ENCODE results near the gene MTM1.

Gene MTM1

GRCh38 chrX:150643271-150643670 is 74.8 kb downstream of the MTM1 start:
- ATAC-seq: peak; percentile 56; the same call in 2 of the 3 replicates

GRCh38 chrX:150643958-150644357 is 75.5 kb downstream of the MTM1 start:
- TF ChIP-seq PPARA (CRISPR knock-in tag; IDR thresholded peaks at IDR 0.05; ENCODE audit: borderline replicate concordance): no peak
- no peak for TF ChIP-seq CSRNP3 (CRISPR knock-in tag; IDR thresholded peaks at IDR 0.05)
- ATAC-seq: no peak

More at GRCh38 chrX:150643271-150643670, 74.8 kb downstream of the MTM1 start:
- no peak for TF ChIP-seq ISL1 (CRISPR knock-in tag; IDR thresholded peaks at IDR 0.05)
- no peak for TF ChIP-seq POU6F1 (CRISPR knock-in tag; IDR thresholded peaks at IDR 0.05; ENCODE audit: borderline replicate concordance, low read depth)

GRCh38 chrX:150644422-150644821 is 76.0 kb downstream of the MTM1 start:
- no peak for TF ChIP-seq ZFP3 (CRISPR knock-in tag; IDR thresholded peaks at IDR 0.05)
- TF ChIP-seq ESRRG (CRISPR knock-in tag; IDR thresholded peaks at IDR 0.05): no peak
- no peak for TF ChIP-seq ARNTL (CRISPR knock-in tag; IDR thresholded peaks at IDR 0.05; ENCODE audit: borderline replicate concordance, low read depth)
- TF ChIP-seq TCF4 (CRISPR knock-in tag; IDR thresholded peaks at IDR 0.05; ENCODE audit: borderline replicate concordance): no peak
- TF ChIP-seq ZC3H10 (CRISPR knock-in tag; IDR thresholded peaks at IDR 0.05): no peak
- TF ChIP-seq POU6F1 (CRISPR knock-in tag; IDR thresholded peaks at IDR 0.05; ENCODE audit: borderline replicate concordance, low read depth): no peak
- TF ChIP-seq SNAI2 (CRISPR knock-in tag; IDR thresholded peaks at IDR 0.05): no peak
- TF ChIP-seq PATZ1 (CRISPR knock-in tag; IDR thresholded peaks at IDR 0.05; ENCODE audit: borderline replicate concordance): no peak
- no peak for TF ChIP-seq ZFP30 (CRISPR knock-in tag; IDR thresholded peaks at IDR 0.05)
- no peak for TF ChIP-seq OSR1 (CRISPR knock-in tag; IDR thresholded peaks at IDR 0.05)
- TF ChIP-seq CREB5 (CRISPR knock-in tag; IDR thresholded peaks at IDR 0.05; ENCODE audit: low read depth): no peak
- no peak for ATAC-seq

- ATAC-seq: no peak
- TF ChIP-seq TOX (CRISPR knock-in tag; IDR thresholded peaks at IDR 0.05; ENCODE audit: borderline replicate concordance): no peak
- TF ChIP-seq ZNF70 (CRISPR knock-in tag; IDR thresholded peaks at IDR 0.05): no peak
- no peak for TF ChIP-seq POU6F1 (CRISPR knock-in tag; IDR thresholded peaks at IDR 0.05; ENCODE audit: borderline replicate concordance, low read depth)
- TF ChIP-seq OSR1 (CRISPR knock-in tag; IDR thresholded peaks at IDR 0.05): no peak
- no peak for TF ChIP-seq ZFP3 (CRISPR knock-in tag; IDR thresholded peaks at IDR 0.05)
- TF ChIP-seq PATZ1 (CRISPR knock-in tag; IDR thresholded peaks at IDR 0.05; ENCODE audit: borderline replicate concordance): no peak
- no peak for TF ChIP-seq RARB (CRISPR knock-in tag; IDR thresholded peaks at IDR 0.05)
- TF ChIP-seq ESRRG (CRISPR knock-in tag; IDR thresholded peaks at IDR 0.05): no peak
- TF ChIP-seq PPARA (CRISPR knock-in tag; IDR thresholded peaks at IDR 0.05; ENCODE audit: borderline replicate concordance): no peak
- no peak for TF ChIP-seq ZFP30 (CRISPR knock-in tag; IDR thresholded peaks at IDR 0.05)
- no peak for TF ChIP-seq ZNF8 (CRISPR knock-in tag; IDR thresholded peaks at IDR 0.05)
- no peak for TF ChIP-seq GLIS3 (CRISPR knock-in tag; IDR thresholded peaks at IDR 0.05)
- no peak for TF ChIP-seq BACH2 (CRISPR knock-in tag; IDR thresholded peaks at IDR 0.05; ENCODE audit: borderline replicate concordance)
- TF ChIP-seq ZC3H10 (CRISPR knock-in tag; IDR thresholded peaks at IDR 0.05): no peak
- no peak for TF ChIP-seq CSRNP3 (CRISPR knock-in tag; IDR thresholded peaks at IDR 0.05)
- no peak for TF ChIP-seq ARNTL (CRISPR knock-in tag; IDR thresholded peaks at IDR 0.05; ENCODE audit: borderline replicate concordance, low read depth)
Observed at GRCh38 chrX:150647331-150647730, 78.9 kb downstream of the MTM1 start.
